HepG2 (cell line): Measurements from ENCODE around the gene SEPHS2. TPM values are rescaled to one million over a fixed set of nuclear protein-coding genes. Genes with fewer than 3 reads are reported as not detected.

Experiments
- ARNT2 ChIP-seq: sonication (generic); formaldehyde crosslinking; IDR thresholded peaks from 2 replicates; pipeline ENCODE4 v1.8.0; 2022; ENCODE audit warnings: mild to moderate bottlenecking, low read depth, missing genetic modification reagents, moderate library complexity
- BATF2 ChIP-seq: sonication (generic); formaldehyde crosslinking; IDR thresholded peaks from 2 replicates; pipeline ENCODE4 v1.8.0; 2022; ENCODE audit warnings: mild to moderate bottlenecking, missing genetic modification reagents, moderate library complexity
- BORCS8-MEF2B ChIP-seq: sonication (generic); formaldehyde crosslinking; IDR thresholded peaks from 2 replicates; pipeline ENCODE4 v1.8.0; 2022; ENCODE audit warnings: mild to moderate bottlenecking, missing genetic modification reagents
- FOXP1 ChIP-seq, 2 experiments: fragments of 450-650 bp in 1 of 2; IDR thresholded peaks; 2 replicates each; pipeline ENCODE4 v1.6.1; 2017 to 2018; ENCODE audit warnings: antibody characterized with exemption in 1 of 2
- HHEX ChIP-seq: IDR thresholded peaks from 2 replicates; pipeline ENCODE4 v1.6.1; 2016; ENCODE audit warnings: control low read depth
- HNF1A ChIP-seq, 2 experiments: sonication (generic) in 1 of 2; formaldehyde crosslinking in 1 of 2; IDR thresholded peaks; 2 replicates each; pipeline versions ENCODE4 v1.4.0 to v1.6.1; 2016 to 2020; ENCODE audit warnings: borderline replicate concordance in 1 of 2, low read depth in 1 of 2, mild to moderate bottlenecking in 1 of 2, missing genetic modification reagents in 1 of 2
- JUNB ChIP-seq: sonication (generic); formaldehyde crosslinking; IDR thresholded peaks from 2 replicates; pipeline ENCODE4 v1.8.0; 2022; ENCODE audit warnings: missing genetic modification reagents, mild to moderate bottlenecking, borderline replicate concordance
- MAFF ChIP-seq: IDR thresholded peaks from 2 replicates; pipeline ENCODE4 v1.6.1; 2011; ENCODE audit warnings: low read depth, low read length, improper control_type of control experiment
- NFIC ChIP-seq: IDR thresholded peaks from 2 replicates; pipeline ENCODE4 v1.6.1; 2012; ENCODE audit warnings: mild to moderate bottlenecking, low read length, inconsistent platforms
- PAX8 ChIP-seq: sonication (generic); formaldehyde crosslinking; IDR thresholded peaks from 2 replicates; pipeline ENCODE4 v1.8.0; 2022; ENCODE audit warnings: mild to moderate bottlenecking, missing genetic modification reagents, borderline replicate concordance
- PRDM10 ChIP-seq: sonication (generic); formaldehyde crosslinking; IDR thresholded peaks from 2 replicates; pipeline ENCODE4 v1.4.0; 2020; ENCODE audit warnings: low read depth, missing genetic modification reagents
- TCF12 ChIP-seq, 2 experiments: fragments of 450-650 bp in 1 of 2; sonication (generic) in 1 of 2; formaldehyde crosslinking in 1 of 2; IDR thresholded peaks; 2 replicates each; pipeline versions ENCODE4 v1.6.1 to v1.8.0; 2017 to 2022; ENCODE audit warnings: antibody characterized with exemption in 1 of 2, mild to moderate bottlenecking in 1 of 2, missing genetic modification reagents in 1 of 2, moderate library complexity in 1 of 2
- TEAD3 ChIP-seq: optimal IDR thresholded peaks from 2 replicates; pipeline ENCODE3; 2016; ENCODE audit warnings: borderline replicate concordance
- ZBTB42 ChIP-seq: sonication (generic); formaldehyde crosslinking; IDR thresholded peaks from 2 replicates; pipeline ENCODE4 v1.5.0; 2020; ENCODE audit warnings: mild to moderate bottlenecking, missing genetic modification reagents
- ZFP62 ChIP-seq: sonication (generic); formaldehyde crosslinking; IDR thresholded peaks from 2 replicates; pipeline ENCODE4 v1.4.0; 2020; ENCODE audit warnings: missing genetic modification reagents
- ZKSCAN5 ChIP-seq: sonication (generic); formaldehyde crosslinking; IDR thresholded peaks from 2 replicates; pipeline ENCODE4 v1.5.1; 2020; ENCODE audit warnings: mild to moderate bottlenecking, missing genetic modification reagents
- ZNF44 ChIP-seq: sonication (generic); formaldehyde crosslinking; IDR thresholded peaks from 2 replicates; pipeline ENCODE4 v1.5.1; 2020; ENCODE audit warnings: mild to moderate bottlenecking, missing genetic modification reagents
- ZNF501 ChIP-seq: sonication (generic); formaldehyde crosslinking; IDR thresholded peaks from 2 replicates; pipeline ENCODE4 v1.5.1; 2020; ENCODE audit warnings: mild to moderate bottlenecking, moderate library complexity, missing genetic modification reagents
- ZNF543 ChIP-seq: sonication (generic); formaldehyde crosslinking; IDR thresholded peaks from 2 replicates; pipeline ENCODE4 v1.4.0; 2020; ENCODE audit warnings: mild to moderate bottlenecking, missing genetic modification reagents
- ZNF557 ChIP-seq: sonication (generic); formaldehyde crosslinking; IDR thresholded peaks from 2 replicates; pipeline ENCODE4 v1.4.0; 2020; ENCODE audit warnings: missing genetic modification reagents
- ZNF720 ChIP-seq: sonication (generic); formaldehyde crosslinking; IDR thresholded peaks from 2 replicates; pipeline ENCODE4 v1.4.0; 2020; ENCODE audit warnings: missing genetic modification reagents
- polyA plus RNA-seq, 8 experiments: library from polyadenylated mRNA; depleted of rRNA in 3 of 8; stranded (reverse) in 7 of 8; unstranded in 1 of 8; fragments of >200 nt; fragmentation: Illumina TruSeq in 4 of 8; extraction: Trizol in 4 of 8; gene quantifications; 2 replicates each; pipeline versions ENCODE4 v1.2.1 to v1.2.3, GENCODE V29; 2011 to 2016; ENCODE audit warnings: low read depth in 4 of 8, missing spikeins in 1 of 8, mixed read lengths in 1 of 8; ENCODE audit not compliant: insufficient read depth in 1 of 8
- total RNA-seq, 5 experiments: library from RNA; depleted of rRNA; stranded (reverse); fragments of >200 nt; fragmentation: Illumina TruSeq; extraction: Trizol; gene quantifications; 2 replicates each; pipeline ENCODE4 v1.2.3, GENCODE V29; 2016; ENCODE audit warnings: low read depth in 1 of 5

SEPHS2 gene
- total and polyA plus RNA-seq, 2 of the 13 experiments (the other 11 are each of a cell fraction or from before 2014, with no cell fraction given) = 20.7 to 127 TPM

- TF ChIP-seq HNF1A (IDR thresholded peaks at IDR 0.05; ENCODE audit: low read depth) (no peak; the same call in 1 of the 2 replicates), HNF1A (CRISPR knock-in tag; IDR thresholded peaks at IDR 0.05; ENCODE audit: borderline replicate concordance) (peak; percentile 48), ARNT2 (CRISPR knock-in tag) (peak; percentile 70; the same call in 1 of the 2 replicates), BATF2 (CRISPR knock-in tag) (peak; percentile 87), ZNF543 (CRISPR knock-in tag) (peak; percentile 86; the same call in 1 of the 2 replicates), ZBTB42 (CRISPR knock-in tag) (0 out of 2 replicates have a peak, but pooled peaks have one; percentile 16), ZNF720 (no peak), HHEX (CRISPR knock-in tag) (no peak), TCF12 (IDR thresholded peaks at IDR 0.05) (no peak), TCF12 (CRISPR knock-in tag; IDR thresholded peaks at IDR 0.05) (peak; percentile 20; the same call in 1 of the 2 replicates), ZNF44 (no peak; the same call in 1 of the 2 replicates), ZNF557 (no peak; the same call in 1 of the 2 replicates), MAFF (no peak), FOXP1 (IDR thresholded peaks at IDR 0.05) (no peak), FOXP1 (CRISPR knock-in tag; IDR thresholded peaks at IDR 0.05) (no peak), PAX8 (0 out of 2 replicates have a peak, but pooled peaks have one; percentile 47), BORCS8-MEF2B (CRISPR knock-in tag) (peak; percentile 93), ZNF501 (CRISPR knock-in tag) (peak; percentile 98), PRDM10 (CRISPR knock-in tag) (peak; percentile 88), ZKSCAN5 (CRISPR knock-in tag) (0 out of 2 replicates have a peak, but pooled peaks have one; percentile 27), TEAD3 (CRISPR knock-in tag) (peak; percentile 96), JUNB (no peak), ZFP62 (CRISPR knock-in tag) (no peak), NFIC (no peak)
Observed at GRCh38 chr16:30429678-30430427, 15.8 kb downstream of the SEPHS2 start, which contains the start of gene DCTPP1 (continued).
